GM12892 (cell line): Measurements from ENCODE around the gene ARHGAP24.

Experiments used
- DNase-seq: peaks from one replicate; pipeline ENCODE4 v3.0.0; 2011; ENCODE audit not compliant: insufficient read length
- FAIRE-seq: peaks from 2 replicates; lab custom pipeline; 2011; peaks lifted over from hg19 to GRCh38; lab: Jason Lieb, UNC
- POLR2A ChIP-seq: IDR thresholded peaks from 2 replicates; pipeline ENCODE4 v1.6.1; 2011; ENCODE audit warnings: low read depth, low read length, control low read depth
- POLR2AphosphoS5 ChIP-seq: IDR thresholded peaks from 2 replicates; pipeline ENCODE4 v1.6.1; 2011; ENCODE audit warnings: low read depth, low read length, control low read depth
- TAF1 ChIP-seq: IDR thresholded peaks from 2 replicates; pipeline ENCODE4 v1.6.1; 2011; ENCODE audit warnings: low read depth, mild to moderate bottlenecking, control low read depth, low read length, borderline replicate concordance

Gene ARHGAP24

GRCh38 chr4:85452058-85452731, 22.8 kb upstream of the ARHGAP24 start:
- DNase-seq (no peak), FAIRE-seq (no peak)
- TF ChIP-seq POLR2A (no peak), POLR2AphosphoS5 (no peak)

GRCh38 chr4:85455942-85456341, 19.0 kb upstream of the ARHGAP24 start:
- TF ChIP-seq POLR2A (no peak), TAF1 (no peak), POLR2AphosphoS5 (no peak)
- FAIRE-seq (no peak), DNase-seq (no peak)

GRCh38 chr4:85457752-85458467, 17.0 kb upstream of the ARHGAP24 start:
- no peak for DNase-seq
- no peak for FAIRE-seq
- TF ChIP-seq POLR2A (no peak), TAF1 (no peak), POLR2AphosphoS5 (no peak)

GRCh38 chr4:85459736-85460135, 15.2 kb upstream of the ARHGAP24 start:
- TF ChIP-seq POLR2AphosphoS5 (no peak), POLR2A (no peak), TAF1 (no peak)
- FAIRE-seq = no peak
- no peak for DNase-seq

GRCh38 chr4:85474356-85474755, 594 bp upstream of the ARHGAP24 start:
- TF ChIP-seq POLR2A = no peak
- no peak for TF ChIP-seq POLR2AphosphoS5
- TF ChIP-seq TAF1 = no peak
- FAIRE-seq (no peak), DNase-seq (no peak)

GRCh38 chr4:85475631-85476233, 782 bp downstream of the ARHGAP24 start:
- FAIRE-seq (no peak), DNase-seq (no peak)
- no peak for TF ChIP-seq POLR2AphosphoS5

- TF ChIP-seq TAF1 (no peak), POLR2AphosphoS5 (no peak), POLR2A (no peak)
- DNase-seq = no peak
- FAIRE-seq = no peak
Measured at GRCh38 chr4:85476381-85476780, 1.4 kb downstream of the ARHGAP24 start.

GRCh38 chr4:85477534-85477933, 2.6 kb downstream of the ARHGAP24 start:
- FAIRE-seq (peak; percentile 68), DNase-seq (no peak)
- TF ChIP-seq TAF1 = no peak
- TF ChIP-seq POLR2A = no peak
- no peak for TF ChIP-seq POLR2AphosphoS5

GRCh38 chr4:85478576-85478975, 3.6 kb downstream of the ARHGAP24 start:
- no peak for TF ChIP-seq POLR2AphosphoS5
- TF ChIP-seq POLR2A = no peak
- no peak for TF ChIP-seq TAF1
- FAIRE-seq (no peak), DNase-seq (no peak)

GRCh38 chr4:85482010-85482738, 7.2 kb downstream of the ARHGAP24 start:
- DNase-seq = no peak
- FAIRE-seq = no peak
- TF ChIP-seq POLR2AphosphoS5 (no peak), POLR2A (no peak), TAF1 (no peak)

- TF ChIP-seq TAF1 (no peak), POLR2A (no peak), POLR2AphosphoS5 (no peak)
- DNase-seq = no peak
- FAIRE-seq = no peak
Measured at GRCh38 chr4:85486425-85487086, 11.6 kb downstream of the ARHGAP24 start.
